ENCODE data around the gene THTPA. TPM values are rescaled to one million over a fixed set of nuclear protein-coding genes. Genes with fewer than 3 reads are reported as not detected.

Gene THTPA
- total and polyA plus RNA-seq, 2 of the 13 experiments (the other 11 are each of a cell fraction or from before 2014, with no cell fraction given): 7.4 to 8.7 TPM

DNA sequence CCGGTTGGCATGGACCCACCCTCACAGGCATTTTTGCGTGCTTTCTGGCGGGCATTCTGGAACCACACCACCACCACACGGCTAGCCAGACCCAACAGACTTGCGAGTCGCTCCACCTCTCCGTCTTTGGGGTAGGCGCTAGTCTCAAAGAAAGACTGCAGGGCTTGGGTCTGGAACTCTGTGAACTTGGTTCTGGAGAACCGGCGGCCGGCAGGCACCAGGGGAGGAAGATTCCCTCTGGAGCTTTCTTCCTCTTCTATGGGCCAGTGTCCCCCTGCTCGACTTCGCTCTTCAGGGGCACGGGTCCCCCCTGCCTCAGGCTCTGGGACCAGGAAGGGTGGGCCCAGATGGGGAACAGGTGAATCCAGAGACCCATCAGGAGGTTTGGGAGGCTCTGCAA is 31.1 kb upstream of the THTPA start:
- ATAC-seq (no peak; the same call in 2 of the 3 replicates), FAIRE-seq (no peak), DNase-seq (ENCODE audit: low spot score) (no peak)
- Histone ChIP-seq H3K4me1 (ENCODE audit: insufficient read depth, low read length) (no peaks in the 10 kb centered on the region), H3K27ac (ENCODE audit: extremely low read length, insufficient read depth, low read length) (no peak overlapping the region), H3K36me3 (replicated peaks in 1 of 2; ENCODE audit: control insufficient read depth in 1 of 2, insufficient read depth in 2 of 2, low read length in 2 of 2) (no peaks in the 10 kb centered on the region), H3K79me2 (ENCODE audit: insufficient read depth, low read length) (no peaks in the 10 kb centered on the region), H4K20me1 (ENCODE audit: insufficient read depth, low read length) (no peaks in the 10 kb centered on the region), H3K4me3 (replicated peaks in 1 of 3; ENCODE audit: insufficient read depth in 1 of 3, low read depth in 2 of 3, low read length in 3 of 3) (no peak overlapping the region), H3K9ac (ENCODE audit: insufficient read depth, low read depth, low read length) (no peak overlapping the region), H3K27me3 (ENCODE audit: control insufficient read depth in 1 of 2, insufficient read depth in 2 of 2, low read length in 2 of 2) (no peaks in the 10 kb centered on the region), H2AFZ (ENCODE audit: low read length) (no peak overlapping the region), H3K4me2 (ENCODE audit: low read depth, low read length) (no peak overlapping the region), H3K9me3 (ENCODE audit: low read length) (no peaks in the 10 kb centered on the region)
- TF ChIP-seq HES4 (CRISPR knock-in tag; IDR thresholded peaks at IDR 0.05; ENCODE audit: borderline replicate concordance): no peak
- no TSS peak for BruUV-seq (replicated peaks)
- ChIA-PET CTCF (ENCODE audit: low intra/inter-chr PET ratio, low total read pairs) (no interaction called here), POLR2A (interaction anchor here (1.2 kb wide), 1 partner anchor 204 kb away, joined by 3 read pairs; the partner anchor contains the start of gene PABPN1)
- intact Hi-C loops (cut with micrococcal nuclease; ENCODE audit: unreplicated experiment) (no loop called here), in situ Hi-C loops (cut with HindIII; ENCODE audit: extremely low pct_ligation_motif_present, low pct_unique_long_range_greater_than_20kb) (no loop called here)
- 89% methylated on average over 14 of the region's 14 CpGs for WGBS (ENCODE audit: low lambda C conversion rate)

GRCh38 chr14:23525611-23526010 is 30.5 kb upstream of the THTPA start:
- FAIRE-seq: no peak
- H3K4me1 ChIP-seq (ENCODE audit: insufficient read depth, low read length): no peaks in the 10 kb centered on the region
- H3K4me2 ChIP-seq (ENCODE audit: low read depth, low read length): no peak overlapping the region
- in situ Hi-C loops (cut with HindIII; ENCODE audit: extremely low pct_ligation_motif_present, low pct_unique_long_range_greater_than_20kb): no loop called here
- no peak overlapping the region for H2AFZ ChIP-seq (ENCODE audit: low read length)
- CTCF ChIA-PET (ENCODE audit: low intra/inter-chr PET ratio, low total read pairs): no interaction called here
- POLR2A ChIA-PET: interaction anchor here (1.2 kb wide), 1 partner anchor 205 kb away, joined by 3 read pairs; the partner anchor contains the start of gene PABPN1
- BruUV-seq (replicated peaks): no TSS peak
- DNase-seq (ENCODE audit: low spot score): no peak
- 72% methylated on average over 8 of the region's 8 CpGs for WGBS (ENCODE audit: low lambda C conversion rate)
- TF ChIP-seq HES4 (CRISPR knock-in tag; IDR thresholded peaks at IDR 0.05; ENCODE audit: borderline replicate concordance) (0 out of 2 replicates have a peak, but pooled peaks have one; percentile 22), ZBTB42 (CRISPR knock-in tag; IDR thresholded peaks at IDR 0.05) (no peak), AGO2 (optimal IDR thresholded peaks at IDR 0.05; ENCODE audit: low read depth, low read length) (peak; percentile 54), CBFB (CRISPR knock-in tag; IDR thresholded peaks at IDR 0.05) (no peak)
- intact Hi-C loops (cut with micrococcal nuclease; ENCODE audit: unreplicated experiment): no loop called here
- ATAC-seq: no peak
- H3K9ac ChIP-seq (ENCODE audit: insufficient read depth, low read depth, low read length): no peak overlapping the region
- H3K27me3 ChIP-seq (ENCODE audit: control insufficient read depth in 1 of 2, insufficient read depth in 2 of 2, low read length in 2 of 2): no peaks in the 10 kb centered on the region
- no peaks in the 10 kb centered on the region for H3K79me2 ChIP-seq (ENCODE audit: insufficient read depth, low read length)
- H3K27ac ChIP-seq (ENCODE audit: extremely low read length, insufficient read depth, low read length): no peak overlapping the region
- no peaks in the 10 kb centered on the region for H4K20me1 ChIP-seq (ENCODE audit: insufficient read depth, low read length)
- H3K9me3 ChIP-seq (ENCODE audit: low read length): no peaks in the 10 kb centered on the region
- no peak overlapping the region for H3K4me3 ChIP-seq (replicated peaks in 1 of 3; ENCODE audit: insufficient read depth in 1 of 3, low read depth in 2 of 3, low read length in 3 of 3)
- no peaks in the 10 kb centered on the region for H3K36me3 ChIP-seq (replicated peaks in 1 of 2; ENCODE audit: control insufficient read depth in 1 of 2, insufficient read depth in 2 of 2, low read length in 2 of 2)

Measured in HepG2 (cell line).